Measurements from ENCODE around the gene SLF2.

Gene SLF2

DNA sequence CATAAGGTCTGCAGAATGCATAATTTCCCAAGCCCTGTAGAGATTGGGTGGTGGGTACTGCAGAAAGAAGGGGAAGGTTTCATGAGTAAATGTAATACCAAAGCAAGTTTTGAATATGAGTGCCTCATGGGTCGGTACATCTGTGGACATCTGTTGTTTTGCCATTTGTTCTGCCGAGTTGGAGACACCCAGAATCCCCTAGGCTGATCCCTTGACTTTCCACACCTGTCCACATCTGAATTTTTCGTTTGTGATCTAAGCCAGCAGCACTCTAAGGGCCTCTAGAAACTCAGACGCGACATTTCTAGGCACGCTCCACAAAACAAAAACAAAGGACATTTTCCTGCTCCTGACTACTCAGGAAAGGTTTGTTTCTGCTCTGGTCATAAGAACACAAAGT, 11.7 kb upstream of the SLF2 start:
- DNase-seq: no peak

DNA sequence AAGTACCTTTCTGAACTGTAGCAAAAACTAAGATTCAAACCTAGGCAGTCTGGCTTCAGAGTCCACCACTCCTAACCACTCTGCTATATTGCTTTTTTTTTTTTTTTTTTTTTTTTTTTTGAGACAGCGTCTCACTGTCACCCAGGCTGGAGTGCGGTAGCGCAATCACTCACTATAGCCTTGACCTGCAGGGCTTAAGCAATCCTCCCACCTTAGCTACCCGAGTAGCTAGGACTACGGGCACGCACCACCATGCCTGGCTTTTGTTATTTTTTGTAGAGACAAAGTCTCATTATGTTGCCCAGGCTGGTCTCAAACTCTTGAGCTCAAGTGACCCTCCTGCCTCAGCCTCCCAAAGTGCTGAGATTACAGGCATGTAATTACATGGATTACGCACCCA, 10.1 kb upstream of the SLF2 start:
- DNase-seq: no peak

DNA sequence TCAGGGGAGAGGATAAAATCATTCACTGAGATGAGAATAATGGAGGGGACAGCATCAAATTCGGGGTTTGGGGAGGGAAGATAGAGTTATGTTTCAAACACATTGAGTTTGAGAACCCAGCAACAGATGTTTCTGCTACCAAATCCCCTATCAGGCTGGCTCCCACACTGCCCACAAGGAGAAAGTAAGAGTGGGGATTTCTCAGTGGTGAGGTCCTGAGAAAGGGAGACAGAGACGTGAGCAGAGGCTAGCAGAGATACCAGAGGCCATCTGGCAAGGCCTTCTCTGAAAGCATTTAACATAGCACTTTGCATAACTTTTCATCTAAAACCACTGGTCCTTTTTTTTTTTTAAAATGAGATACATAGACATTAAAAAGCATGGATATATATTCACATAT, 7.8 kb upstream of the SLF2 start:
- DNase-seq: no peak

DNA sequence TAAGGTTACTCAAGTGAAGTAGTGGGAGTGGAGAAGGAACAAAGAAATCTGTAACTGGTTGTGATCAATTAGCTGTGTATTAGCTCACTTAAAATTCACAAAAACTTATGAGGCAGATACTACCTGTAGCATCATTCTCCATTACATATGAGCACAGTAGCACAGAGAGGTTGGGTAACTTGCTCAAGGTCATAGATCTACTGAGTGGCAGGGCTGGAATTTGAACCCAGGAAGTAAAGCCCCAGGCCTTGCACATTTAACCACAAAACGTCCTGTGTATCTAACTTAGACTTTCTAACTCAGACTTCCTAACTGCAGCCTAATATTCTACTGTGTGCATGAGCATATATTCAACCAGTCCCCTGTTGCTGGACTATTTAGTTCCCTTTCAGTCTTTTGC, 5.6 kb upstream of the SLF2 start:
- no peak for DNase-seq

DNA sequence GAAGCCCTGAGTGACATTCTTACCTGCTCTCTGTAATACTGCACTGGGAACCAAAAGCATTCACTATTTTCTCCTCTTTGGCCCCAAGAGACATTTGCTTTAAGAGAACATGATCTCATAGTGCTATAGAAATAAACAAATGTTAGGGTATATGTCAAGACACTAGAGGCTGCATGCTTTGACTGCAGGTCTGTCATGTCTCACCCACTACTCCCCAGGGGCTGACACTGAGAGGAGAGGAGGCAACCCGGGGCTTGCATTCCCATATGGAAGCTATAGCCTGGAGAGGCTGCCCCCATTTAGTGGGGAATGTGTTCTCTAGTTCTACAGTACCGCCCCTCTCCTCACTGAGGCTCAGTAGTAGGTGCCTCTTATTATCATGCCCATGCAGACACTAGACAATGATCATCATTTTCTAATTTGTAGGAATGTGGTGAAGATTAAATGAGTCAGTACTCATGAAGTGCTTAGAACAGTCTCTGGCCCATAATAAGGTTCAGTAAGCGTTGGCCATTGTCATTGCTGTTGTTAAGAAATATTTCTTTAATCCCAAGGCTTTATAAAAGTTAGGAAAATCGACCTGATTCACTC, 4.9 kb upstream of the SLF2 start:
- DNase-seq: no peak

DNA sequence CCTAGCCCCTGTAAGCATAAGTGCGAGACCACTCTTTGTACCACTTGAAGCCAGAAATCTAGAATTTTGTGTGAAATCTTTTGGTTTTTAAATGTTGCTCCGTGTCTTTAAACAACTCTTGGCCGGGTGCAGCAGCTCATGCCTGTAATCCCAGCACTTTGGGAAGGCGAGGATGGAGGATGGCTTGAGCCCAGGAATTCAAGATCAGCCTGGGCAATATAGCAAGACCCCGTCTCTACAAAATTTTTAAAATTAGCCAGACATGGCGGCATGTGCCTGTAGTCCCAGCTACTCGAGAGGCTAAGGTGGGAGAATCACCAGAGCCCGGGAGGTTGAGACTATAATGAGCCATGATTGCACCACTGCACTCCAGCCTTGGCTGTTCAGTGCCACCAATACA, 4.4 kb upstream of the SLF2 start:
- DNase-seq: no peak

DNA sequence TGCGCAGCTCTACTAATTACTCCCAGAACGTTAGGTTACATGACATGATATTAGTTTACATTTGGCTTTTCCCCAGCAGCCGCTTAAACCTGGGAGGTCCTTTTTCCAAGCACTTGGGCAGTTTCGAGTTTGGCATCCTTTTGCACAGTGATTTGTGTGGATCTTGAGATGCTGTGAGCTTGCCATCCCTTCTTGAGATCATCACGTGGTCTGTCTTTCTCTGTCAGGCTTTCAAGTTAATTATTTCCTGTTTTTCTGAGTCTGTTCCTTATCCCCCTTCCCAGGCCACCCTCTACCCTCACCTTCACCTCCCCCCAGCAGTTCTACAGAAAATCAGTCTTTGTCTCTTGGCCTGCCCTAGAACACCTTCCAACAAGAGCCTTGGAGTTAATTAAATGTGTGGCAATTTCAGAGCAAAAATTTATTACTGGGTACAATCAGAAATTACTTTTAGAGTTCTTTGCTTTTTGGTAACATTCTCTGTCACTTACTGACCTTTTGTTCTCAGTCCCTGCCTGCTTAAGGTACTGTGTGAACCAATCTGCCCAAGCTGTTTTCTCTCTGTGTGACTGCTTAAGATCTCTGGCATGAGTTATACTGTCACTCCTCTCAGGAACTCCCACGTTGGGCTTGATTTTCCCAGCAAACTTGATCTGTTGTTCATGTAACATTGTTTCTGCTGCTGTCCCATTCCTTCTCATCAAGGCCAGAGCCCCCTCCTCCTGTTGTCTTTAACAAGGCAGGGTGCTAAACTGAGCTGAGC, 3.1 kb upstream of the SLF2 start:
- no peak for DNase-seq

DNA sequence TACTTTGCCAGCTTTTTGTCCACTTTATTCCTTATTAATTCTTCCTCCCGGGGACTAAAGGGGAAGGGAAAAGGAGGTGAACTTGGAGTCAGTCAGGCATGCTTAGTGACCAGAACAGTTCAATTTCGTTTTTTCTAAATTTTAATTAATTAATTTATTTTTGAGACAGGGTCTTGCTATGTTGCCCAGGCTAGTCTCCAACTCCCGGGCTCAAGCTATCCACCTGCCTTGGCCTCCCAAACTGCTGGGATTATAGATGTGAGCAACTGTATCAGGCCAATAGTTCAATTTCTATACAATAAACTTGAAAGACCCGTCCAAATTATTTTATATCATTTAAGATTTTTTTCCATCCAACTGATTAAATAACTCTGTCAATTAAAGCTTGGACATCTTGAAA, 1.3 kb upstream of the SLF2 start:
- DNase-seq: no peak

DNA sequence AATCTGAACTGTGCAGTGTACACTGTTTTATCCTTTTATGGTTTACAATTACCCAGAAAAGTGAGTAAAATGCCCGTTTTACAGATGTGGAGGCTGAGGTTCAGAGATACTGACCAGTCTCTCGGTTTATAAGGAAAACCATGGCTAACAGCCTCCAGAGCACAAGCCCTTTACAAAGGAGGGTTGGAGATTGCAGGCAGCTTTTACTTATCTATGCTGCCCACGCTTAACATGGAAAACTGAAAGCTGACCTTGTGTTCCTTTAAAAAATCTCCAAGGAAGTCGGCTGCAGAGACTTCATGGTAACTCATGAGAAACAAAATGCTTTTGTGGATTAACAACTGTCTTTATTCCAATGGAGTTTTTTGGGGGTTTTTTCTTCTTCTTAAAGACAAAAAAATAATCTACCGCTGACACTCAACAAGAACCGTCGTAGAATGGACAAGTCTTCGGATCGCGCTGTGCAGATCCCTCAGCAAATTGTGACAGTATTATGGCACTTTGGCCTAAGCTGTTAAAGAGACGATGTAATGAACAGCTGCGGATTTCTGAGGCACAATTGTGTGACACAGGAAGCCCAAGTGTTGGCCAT, 654 bp upstream of the SLF2 start:
- DNase-seq: no peak

DNA sequence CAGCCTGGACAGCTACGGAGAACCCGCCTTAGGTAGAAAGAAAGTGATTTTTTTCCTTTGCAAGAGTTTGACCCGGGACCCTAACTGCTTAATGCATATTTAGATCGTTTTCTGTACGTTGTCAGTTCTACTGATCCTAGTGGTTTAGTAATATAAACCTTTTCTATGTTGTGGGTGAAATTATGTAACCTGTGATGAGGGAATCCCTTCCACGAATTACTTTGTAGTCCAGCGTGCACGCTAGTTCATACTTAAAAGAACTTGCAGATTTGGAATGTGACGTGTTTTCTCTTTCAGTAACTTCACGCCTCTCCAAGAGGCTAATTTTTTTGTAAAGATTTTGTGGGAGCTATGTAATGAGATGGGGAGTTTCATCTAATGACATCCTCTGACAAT, 705 bp downstream of the SLF2 start:
- no peak for DNase-seq

DNA sequence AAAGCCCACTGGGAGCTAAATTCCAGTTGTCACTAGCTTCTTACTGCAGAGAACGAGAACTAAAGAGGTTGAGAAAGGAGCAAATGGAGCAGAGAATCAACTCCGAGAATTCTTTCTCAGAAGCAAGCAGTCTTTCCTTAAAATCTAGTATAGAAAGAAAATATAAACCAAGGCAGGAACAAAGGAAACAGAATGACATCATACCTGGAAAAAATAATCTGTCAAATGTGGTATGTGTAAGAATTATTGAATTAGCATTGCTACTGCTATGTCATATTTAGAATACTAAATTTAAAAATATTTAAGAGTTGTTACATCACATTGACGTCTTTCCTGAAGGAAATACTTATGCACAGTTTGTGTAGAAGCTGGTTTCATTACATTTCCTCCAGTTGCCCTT, 4.3 kb downstream of the SLF2 start:
- no peak for DNase-seq

DNA sequence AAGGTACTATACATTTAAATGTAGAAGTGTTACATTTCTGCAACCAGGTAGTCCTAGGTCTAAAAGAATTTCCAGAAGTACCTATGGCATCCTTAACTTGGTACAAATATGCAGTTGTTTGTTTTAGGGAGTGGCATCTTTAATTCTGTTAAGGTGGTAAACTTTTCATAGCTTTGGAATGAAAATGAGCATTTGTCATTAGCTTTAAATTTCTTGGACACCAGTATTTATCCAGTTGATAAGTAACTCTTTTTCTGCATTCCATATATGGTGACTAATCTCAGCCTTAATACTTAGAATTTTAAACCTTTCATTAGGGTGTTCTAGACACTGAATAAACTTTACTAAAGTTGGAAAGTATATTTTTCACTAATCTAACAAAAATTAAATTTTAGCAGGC, 10.8 kb downstream of the SLF2 start:
- no peak for DNase-seq

DNA sequence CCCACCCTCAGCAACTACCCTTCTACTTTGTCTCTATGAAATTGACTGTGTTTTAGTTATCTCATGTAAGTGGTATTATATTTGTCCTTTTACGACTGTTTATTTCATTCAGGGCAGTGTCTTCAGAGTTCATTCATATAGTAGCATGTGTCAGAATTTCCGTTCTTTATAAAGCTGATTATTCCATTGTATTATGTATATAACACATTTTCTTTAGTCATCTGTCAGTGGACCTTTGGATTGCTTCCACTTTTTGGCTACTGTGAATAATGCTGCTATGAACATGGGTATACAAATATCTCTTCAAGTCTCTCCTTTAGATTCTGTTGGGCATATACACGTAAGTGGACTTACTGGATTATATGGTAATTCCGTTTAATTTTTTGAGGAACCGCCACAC, 14.5 kb downstream of the SLF2 start:
- DNase-seq: no peak

DNA sequence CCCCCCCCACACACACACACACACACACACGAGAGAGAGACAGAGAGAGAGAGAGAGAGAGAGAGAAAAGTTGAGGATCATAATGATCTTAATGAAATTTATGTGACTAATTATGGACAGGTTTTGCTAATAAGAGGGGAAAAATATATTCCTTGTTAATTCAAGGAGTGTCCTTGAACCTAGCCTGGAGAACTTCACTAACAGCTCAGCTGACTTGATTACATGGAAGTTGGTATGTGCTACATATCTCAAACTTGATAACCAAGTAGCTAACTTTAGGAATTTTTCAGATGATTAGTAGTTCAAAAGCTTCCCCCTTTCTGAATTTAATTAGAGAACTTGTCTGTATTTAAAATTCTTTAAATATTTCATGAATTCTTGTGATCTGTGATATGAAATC, 15.3 kb downstream of the SLF2 start:
- DNase-seq: no peak

DNA sequence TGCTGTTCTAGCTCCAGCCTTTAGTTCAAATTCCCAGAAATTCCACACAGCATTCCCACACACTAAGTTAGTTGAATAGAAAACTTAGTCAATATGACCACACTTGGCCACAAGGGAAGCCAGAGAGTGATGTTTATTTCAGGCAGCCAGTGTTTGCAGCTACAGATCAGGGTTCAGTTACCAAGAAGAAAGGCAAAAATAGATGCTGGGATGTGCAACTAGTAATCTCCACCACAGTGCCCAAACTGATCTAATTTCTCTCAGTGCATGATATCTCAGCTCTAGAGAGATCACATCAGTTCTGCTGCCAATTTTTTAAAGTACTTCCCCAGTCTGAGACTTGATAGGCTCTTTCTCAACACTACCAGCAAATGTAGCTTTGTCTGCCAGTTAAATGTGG, 17.6 kb downstream of the SLF2 start:
- no peak for DNase-seq

DNA sequence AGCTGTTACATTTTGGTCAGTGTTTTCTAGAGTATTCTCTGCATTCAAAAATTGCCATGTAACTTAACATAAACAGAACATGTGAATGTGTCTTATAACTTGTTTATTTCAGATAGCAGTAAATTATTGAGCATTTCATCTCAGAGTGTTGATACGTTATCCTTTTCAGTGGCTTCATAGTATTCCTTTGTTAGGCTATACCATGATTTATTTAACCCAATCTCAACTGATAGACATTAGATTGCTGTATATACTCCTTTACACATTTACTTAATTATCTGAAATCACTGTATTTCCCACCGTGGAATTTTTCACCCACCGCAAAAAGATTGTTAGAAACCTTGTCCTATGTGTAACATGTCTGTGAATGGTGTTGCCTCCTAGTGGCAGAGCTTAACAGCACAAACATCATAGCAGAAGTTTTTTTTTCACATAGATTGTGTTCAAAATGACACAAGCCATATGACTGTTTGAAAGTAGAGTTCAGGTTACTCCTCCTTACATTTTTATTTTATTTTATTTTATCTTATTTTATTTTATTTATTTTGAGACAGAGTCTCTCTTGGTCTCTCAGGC, 21.4 kb downstream of the SLF2 start:
- no peak for DNase-seq

DNA sequence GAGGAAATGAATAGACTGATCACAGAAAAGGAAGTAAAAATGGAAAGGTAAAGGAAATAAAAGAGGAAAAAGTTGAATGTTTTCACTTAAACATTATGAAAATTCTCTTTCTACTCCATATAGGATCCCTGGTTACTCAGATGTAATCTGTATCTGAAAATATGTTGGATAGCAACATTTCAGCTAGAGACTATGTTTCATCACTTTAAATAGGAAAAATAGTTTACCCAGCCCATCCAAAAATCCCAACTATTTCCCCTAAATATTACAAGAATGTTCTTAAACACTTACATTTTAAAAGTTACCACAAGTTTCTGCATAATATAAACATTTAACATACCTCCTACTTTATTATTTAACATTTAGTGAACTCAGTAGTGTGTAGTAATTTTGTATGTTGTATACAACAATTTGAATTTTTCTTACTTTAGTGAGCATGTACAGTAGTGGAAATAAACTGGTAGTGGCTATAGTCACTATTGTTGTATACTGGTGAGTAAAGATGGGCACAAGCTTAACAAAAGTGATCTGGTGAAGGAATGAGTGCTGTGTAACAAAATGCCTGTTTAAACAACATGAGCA, 27.1 kb downstream of the SLF2 start:
- DNase-seq: no peak

DNA sequence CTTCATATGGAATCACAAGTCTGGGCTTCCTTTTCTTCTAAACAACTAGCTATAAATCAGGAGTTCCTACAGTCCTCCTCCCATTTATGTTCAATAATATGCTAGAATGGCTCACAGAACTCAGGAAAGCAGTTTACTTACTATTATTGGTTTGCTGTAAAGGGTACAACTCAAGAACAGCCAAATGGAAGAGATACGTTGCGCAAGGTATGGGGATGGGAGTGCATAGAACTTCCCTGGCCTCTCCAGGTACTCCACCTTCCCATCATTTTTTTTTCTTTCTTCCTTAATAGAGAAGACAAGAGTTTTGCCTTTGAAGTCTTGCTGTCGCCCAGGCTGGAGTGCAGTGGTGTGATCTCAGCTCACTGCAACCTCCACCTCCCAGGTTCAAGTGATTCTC, 29.5 kb downstream of the SLF2 start:
- DNase-seq: no peak

DNA sequence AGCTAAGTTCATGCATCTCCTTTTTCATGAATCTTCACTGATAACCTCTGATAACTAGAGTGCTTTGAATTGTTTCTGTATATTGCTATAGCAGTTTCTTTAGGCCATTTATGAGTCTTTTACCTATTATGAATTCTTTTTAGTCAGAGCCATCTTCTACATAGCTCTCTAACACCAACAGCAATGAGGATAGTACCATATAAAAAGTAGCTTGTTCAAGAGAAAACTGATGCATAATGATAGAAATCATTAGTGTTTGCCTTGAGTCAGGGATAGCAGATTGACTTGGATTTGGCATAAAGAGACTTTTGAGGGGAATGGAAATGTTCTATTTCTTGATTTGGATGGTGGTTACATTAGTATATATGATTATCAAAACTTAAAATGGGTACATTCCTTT, 30.7 kb downstream of the SLF2 start:
- no peak for DNase-seq

DNA sequence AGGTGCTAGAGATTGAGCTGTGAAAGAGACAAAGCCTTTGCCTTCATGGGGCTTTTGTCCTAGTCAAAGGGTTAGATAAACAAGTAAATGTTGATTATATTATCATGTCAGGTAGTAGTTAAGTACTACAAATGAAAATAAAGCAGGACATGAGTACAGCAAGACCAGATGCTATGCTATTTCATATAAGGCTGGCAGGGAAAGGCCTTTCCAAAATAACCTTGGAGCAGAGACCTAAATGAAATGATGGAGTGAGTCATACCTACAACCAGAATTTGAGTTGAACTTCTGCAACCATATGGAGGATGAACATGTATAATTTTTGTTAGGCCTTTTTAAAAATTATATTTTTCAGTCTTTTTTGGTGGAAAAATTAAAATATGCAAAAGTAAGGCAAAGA, 33.0 kb downstream of the SLF2 start:
- DNase-seq: no peak

DNA sequence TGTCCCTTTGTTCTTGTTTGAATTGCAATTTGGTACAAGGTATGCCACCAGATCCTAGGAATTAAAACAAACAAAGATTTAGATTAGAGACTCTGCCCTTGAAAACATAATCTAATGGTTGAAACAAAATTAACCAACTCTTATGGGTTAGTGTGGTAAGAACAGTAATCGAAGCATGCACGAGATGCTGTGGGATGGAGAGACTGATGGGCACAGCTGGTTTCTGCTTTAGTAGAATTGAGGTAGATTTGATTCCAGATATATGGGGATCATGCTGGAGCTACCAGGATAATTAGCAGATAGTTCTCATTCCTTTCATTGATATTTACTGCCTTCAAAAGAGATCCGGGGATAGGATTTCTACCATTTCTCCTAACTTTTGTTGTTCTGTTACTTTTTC, 36.2 kb downstream of the SLF2 start:
- DNase-seq: no peak

DNA sequence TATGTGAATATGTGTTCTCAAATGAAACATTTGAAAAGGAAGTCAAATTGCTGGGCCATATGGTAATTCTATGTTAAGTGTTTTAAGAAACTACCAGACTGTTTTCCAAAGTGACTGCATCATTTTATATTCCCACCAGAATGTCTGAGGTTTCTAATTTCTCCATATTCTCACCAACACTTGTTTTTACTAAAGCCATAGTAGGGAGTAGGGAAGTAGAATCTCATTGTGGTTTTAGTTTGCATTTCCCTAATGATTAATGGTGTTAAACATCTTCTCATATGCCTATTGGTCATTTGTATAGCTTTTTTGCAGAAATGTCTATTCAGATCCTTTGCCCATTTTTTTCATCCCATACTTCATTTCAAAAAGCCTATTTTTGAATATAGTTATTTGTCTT, 47.5 kb downstream of the SLF2 start:
- DNase-seq: no peak

DNA sequence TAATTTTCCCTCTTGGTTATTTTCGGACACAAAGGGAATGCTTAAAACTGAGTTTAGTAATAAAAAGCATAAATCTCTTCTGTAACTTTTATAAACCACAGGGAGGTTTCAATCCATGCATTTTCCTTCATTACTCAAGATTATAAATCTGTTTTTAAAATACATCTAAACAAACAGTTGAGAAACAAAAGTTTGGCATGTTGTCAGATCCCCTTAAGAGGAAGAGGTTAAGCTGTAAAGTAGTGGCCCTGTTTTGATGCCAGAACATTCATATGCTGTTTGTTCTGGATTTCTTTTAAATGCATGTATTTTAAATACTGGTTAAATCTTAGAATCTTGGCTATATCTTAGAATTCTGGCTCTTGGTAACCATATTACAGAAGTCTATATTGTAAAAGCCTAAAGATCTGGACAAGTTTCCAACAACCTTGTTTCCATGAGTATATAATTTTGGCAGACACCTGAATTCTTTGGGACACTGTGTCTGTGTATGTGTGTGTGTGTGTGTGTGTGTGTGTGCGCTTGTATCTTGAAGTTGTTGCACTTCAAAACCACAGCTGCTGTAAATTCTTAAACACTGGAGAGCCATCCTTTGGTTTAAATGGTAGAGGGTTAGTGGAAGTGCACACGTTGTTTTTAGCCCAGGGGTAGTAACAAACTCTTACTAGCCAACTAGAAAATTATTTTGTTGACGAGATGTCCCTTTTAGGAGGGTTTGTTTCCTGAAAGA, 49.8 kb downstream of the SLF2 start:
- DNase-seq: no peak

Measured in T-helper 9 cell (primary cell).